GM12891 (cell line): ENCODE results near the gene IL1RAPL2.

Source experiments
- POLR2A ChIP-seq: IDR thresholded peaks from 2 replicates; pipeline ENCODE4 v1.6.1; 2011; ENCODE audit warnings: low read depth, low read length, control low read depth
- POLR2AphosphoS5 ChIP-seq: IDR thresholded peaks from 2 replicates; pipeline ENCODE4 v1.6.1; 2011; ENCODE audit warnings: low read depth, low read length, control low read depth
- POU2F2 ChIP-seq: IDR thresholded peaks from 2 replicates; pipeline ENCODE4 v1.6.1; 2011; ENCODE audit warnings: low read depth, mild to moderate bottlenecking, control low read depth, low read length, moderate library complexity
- TAF1 ChIP-seq: IDR thresholded peaks from 2 replicates; pipeline ENCODE4 v1.6.1; 2011; ENCODE audit warnings: low read depth, low read length, control low read depth

DNA sequence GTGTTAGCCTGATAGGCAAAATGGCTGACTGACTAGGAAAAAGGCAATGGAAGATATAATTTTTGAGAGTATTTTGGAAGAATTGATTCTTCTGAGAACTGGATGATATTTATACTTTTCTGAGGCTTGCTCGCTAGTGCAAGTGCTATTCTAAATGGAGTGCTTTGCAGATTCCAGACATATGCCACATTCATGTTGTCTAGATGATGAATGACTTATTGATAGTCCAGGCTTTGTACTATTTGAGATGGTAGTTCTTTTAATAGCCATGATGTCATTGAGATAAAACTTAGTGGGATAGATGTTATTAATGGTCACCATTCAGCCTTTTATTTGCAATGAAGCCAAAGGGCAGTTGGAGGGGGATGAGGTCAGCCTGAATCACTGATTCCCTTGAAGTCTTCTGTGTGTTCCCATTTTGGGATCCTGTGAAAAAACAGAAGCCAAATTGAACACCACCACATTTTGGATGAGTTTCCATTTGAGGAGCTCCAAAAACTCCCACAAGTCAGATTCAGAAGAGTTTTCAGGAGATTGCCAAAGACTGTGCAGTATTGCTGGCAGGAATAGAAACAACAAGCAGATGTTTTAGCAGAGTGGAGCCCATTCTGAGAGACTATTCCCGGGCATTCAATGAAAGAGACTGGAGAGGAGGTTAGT, 184.1 kb downstream of the IL1RAPL2 start:
- TF ChIP-seq POU2F2 (no peak), POLR2A (no peak), POLR2AphosphoS5 (no peak), TAF1 (no peak)
